Neutrophil (primary cell): ENCODE measurements around the gene PLA2G3.

ENCODE experiments used
- H3K27ac ChIP-seq: fragments of 200-600 bp; sonication (generic); 2 replicates; pipeline ENCODE4 v1.5.1; 2016; ENCODE audit warnings: mild to moderate bottlenecking, moderate library complexity
- H3K27me3 ChIP-seq: fragments of 200-600 bp; sonication (generic); 2 replicates; pipeline ENCODE4 v1.6.0; 2016; ENCODE audit warnings: mild to moderate bottlenecking
- H3K36me3 ChIP-seq: fragments of 200-600 bp; sonication (generic); 2 replicates; pipeline ENCODE4 v1.5.1; 2017
- H3K4me1 ChIP-seq, 2 experiments: fragments of 200-600 bp in 1 of 2; sonication (generic) in 1 of 2; 1 replicate in 1 of 2; 2 replicates in 1 of 2; pipeline versions ENCODE4 v1.5.1 to v1.6.1; 2013 to 2016; ENCODE audit warnings: low read depth in 1 of 2, low read length in 1 of 2, mild to moderate bottlenecking in 1 of 2, moderate library complexity in 1 of 2; ENCODE audit not compliant: control insufficient read depth in 1 of 2, insufficient read depth in 1 of 2
- H3K4me3 ChIP-seq, 2 experiments: fragments of 200-600 bp in 1 of 2; sonication (generic) in 1 of 2; 1 replicate in 1 of 2; 2 replicates in 1 of 2; pipeline ENCODE4 v1.5.1; 2013 to 2016; ENCODE audit warnings: low read depth in 1 of 2, low read length in 1 of 2, mild to moderate bottlenecking in 1 of 2, moderate library complexity in 1 of 2
- H3K9me3 ChIP-seq: fragments of 200-600 bp; sonication (generic); 2 replicates; pipeline ENCODE4 v1.5.1; 2016
- TF ChIP-seq, protein P1 (sequence below): fragments of 200-600 bp; sonication (generic); IDR thresholded peaks from 2 replicates; pipeline ENCODE4 v1.5.1; 2016; ENCODE audit warnings: antibody characterized with exemption

Gene PLA2G3

GRCh38 chr22:31139066-31139465, 1.2 kb downstream of the PLA2G3 start:
- Histone ChIP-seq H3K4me3 (no peak overlapping the region), H3K36me3 (no peaks in the 10 kb centered on the region), H3K4me1 (peaks cover 0 to 3% of the 10 kb centered on the region in 2 experiments), H3K27me3 (peaks cover 28% of the 10 kb centered on the region), H3K9me3 (no peaks in the 10 kb centered on the region), H3K27ac (no peak overlapping the region)
- TF ChIP-seq, protein P1, sequence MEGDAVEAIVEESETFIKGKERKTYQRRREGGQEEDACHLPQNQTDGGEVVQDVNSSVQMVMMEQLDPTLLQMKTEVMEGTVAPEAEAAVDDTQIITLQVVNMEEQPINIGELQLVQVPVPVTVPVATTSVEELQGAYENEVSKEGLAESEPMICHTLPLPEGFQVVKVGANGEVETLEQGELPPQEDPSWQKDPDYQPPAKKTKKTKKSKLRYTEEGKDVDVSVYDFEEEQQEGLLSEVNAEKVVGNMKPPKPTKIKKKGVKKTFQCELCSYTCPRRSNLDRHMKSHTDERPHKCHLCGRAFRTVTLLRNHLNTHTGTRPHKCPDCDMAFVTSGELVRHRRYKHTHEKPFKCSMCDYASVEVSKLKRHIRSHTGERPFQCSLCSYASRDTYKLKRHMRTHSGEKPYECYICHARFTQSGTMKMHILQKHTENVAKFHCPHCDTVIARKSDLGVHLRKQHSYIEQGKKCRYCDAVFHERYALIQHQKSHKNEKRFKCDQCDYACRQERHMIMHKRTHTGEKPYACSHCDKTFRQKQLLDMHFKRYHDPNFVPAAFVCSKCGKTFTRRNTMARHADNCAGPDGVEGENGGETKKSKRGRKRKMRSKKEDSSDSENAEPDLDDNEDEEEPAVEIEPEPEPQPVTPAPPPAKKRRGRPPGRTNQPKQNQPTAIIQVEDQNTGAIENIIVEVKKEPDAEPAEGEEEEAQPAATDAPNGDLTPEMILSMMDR: no peak

DNA sequence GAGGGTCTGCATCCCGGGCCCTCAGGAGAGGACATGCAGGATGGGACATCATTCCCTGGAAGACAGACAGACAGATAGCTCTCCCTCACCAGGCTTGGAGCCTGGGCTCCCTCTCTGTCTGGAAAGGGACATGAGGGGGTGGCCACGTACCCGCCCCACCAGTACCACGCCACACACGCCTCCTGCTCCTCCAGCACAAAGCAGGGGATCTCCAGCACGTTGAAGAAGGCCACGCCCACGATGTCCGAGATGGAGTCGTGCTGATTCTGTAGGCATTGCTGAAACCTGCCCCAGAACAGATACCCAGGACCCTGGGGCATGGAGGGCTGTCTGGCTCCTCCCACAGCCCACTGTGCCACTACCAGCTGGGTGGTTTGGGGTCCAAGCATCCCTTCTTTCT, 2.2 kb downstream of the PLA2G3 start:
- Histone ChIP-seq H3K27me3 (peaks cover 21% of the 10 kb centered on the region), H3K4me1 (peaks cover 0 to 3% of the 10 kb centered on the region in 2 experiments)
- TF ChIP-seq, protein P1: no peak

DNA sequence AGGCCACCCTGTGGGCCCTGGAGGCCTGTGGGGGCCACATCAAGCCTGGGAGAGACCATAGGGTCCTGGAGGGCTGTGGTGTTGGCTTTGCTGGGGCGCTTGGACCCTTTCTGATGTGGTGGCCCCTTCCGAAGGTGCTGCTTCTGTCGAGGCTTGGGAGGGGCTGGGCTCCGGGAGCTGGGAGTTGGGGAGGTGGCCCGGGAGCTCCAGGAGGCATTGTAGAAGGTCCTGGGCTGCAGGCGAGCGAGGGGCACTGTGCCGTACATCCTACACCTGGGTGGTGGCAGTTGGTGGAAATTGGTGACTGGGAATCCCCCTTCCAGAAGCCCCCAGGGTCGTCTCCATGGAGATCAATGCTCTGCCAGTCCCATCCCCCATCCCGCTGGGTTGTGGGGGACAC, 2.6 kb downstream of the PLA2G3 start:
- Histone ChIP-seq H3K9me3 (no peaks in the 10 kb centered on the region), H3K4me3 (no peak overlapping the region), H3K27me3 (peaks cover 21% of the 10 kb centered on the region), H3K27ac (no peak overlapping the region), H3K36me3 (no peaks in the 10 kb centered on the region), H3K4me1 (peaks cover 0 to 3% of the 10 kb centered on the region in 2 experiments)
- TF ChIP-seq, protein P1: no peak

More for the DNA sequence above, 2.2 kb downstream of the PLA2G3 start:
- no peaks in the 10 kb centered on the region for H3K36me3 ChIP-seq
- no peak overlapping the region for H3K4me3 ChIP-seq
- H3K27ac ChIP-seq: no peak overlapping the region
- no peaks in the 10 kb centered on the region for H3K9me3 ChIP-seq

GRCh38 chr22:31136711-31137110, 3.6 kb downstream of the PLA2G3 start:
- Histone ChIP-seq H3K27me3 (peaks cover 21% of the 10 kb centered on the region), H3K36me3 (no peaks in the 10 kb centered on the region), H3K9me3 (no peaks in the 10 kb centered on the region), H3K4me1 (peaks cover 0 to 3% of the 10 kb centered on the region in 2 experiments), H3K27ac (no peak overlapping the region), H3K4me3 (no peak overlapping the region)
- TF ChIP-seq, protein P1: no peak

- Histone ChIP-seq H3K27me3 (peaks cover 21% of the 10 kb centered on the region), H3K9me3 (no peaks in the 10 kb centered on the region), H3K4me1 (peaks cover 0 to 3% of the 10 kb centered on the region in 2 experiments), H3K27ac (no peak overlapping the region), H3K4me3 (no peak overlapping the region), H3K36me3 (no peaks in the 10 kb centered on the region)
- TF ChIP-seq, protein P1: no peak
Measured at GRCh38 chr22:31136155-31136554, 4.2 kb downstream of the PLA2G3 start.

DNA sequence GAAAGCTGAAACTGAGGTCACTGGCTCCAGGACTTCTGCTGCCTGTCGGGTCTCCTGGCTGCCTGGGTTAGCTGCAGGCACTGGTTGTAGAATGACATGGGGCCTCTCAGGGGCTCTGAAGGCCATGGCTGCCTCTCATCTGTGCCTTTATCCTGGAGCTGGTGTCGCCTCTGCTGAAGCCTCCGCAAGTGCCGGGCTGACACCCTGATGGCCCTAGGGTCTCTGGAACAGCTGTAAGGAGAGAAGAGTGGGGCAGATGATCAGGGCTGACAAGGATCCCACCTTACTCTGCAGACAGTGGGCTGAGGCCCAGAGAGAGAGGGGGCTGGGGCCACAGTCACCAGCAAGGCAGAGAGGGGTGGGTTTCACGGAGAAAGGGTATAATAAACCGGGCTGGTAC, 4.6 kb downstream of the PLA2G3 start:
- Histone ChIP-seq H3K27ac (no peak overlapping the region), H3K27me3 (peaks cover 18% of the 10 kb centered on the region), H3K4me1 (peaks cover 0 to 3% of the 10 kb centered on the region in 2 experiments), H3K4me3 (no peak overlapping the region), H3K36me3 (no peaks in the 10 kb centered on the region), H3K9me3 (no peaks in the 10 kb centered on the region)
- TF ChIP-seq, protein P1: no peak
